Stimulated activated CD8-positive, alpha-beta memory T cell treated with anti-CD3 and anti-CD28 coated beads, Interleukin-15, amount 100 ng/mL, for 24 hours (primary cell): ENCODE results near the gene COL4A6.

Experiments used
- DNase-seq: peaks from one replicate; pipeline ENCODE4 v3.0.0-alpha.2; 2020; ENCODE audit warnings: low read depth

Gene COL4A6

GRCh38 chrX:108270739-108271396, 167.4 kb downstream of the COL4A6 start:
- no peak for DNase-seq

- no peak for DNase-seq
Observed at GRCh38 chrX:108270280-108270679, 167.9 kb downstream of the COL4A6 start.

GRCh38 chrX:108268434-108269080, 169.7 kb downstream of the COL4A6 start:
- no peak for DNase-seq

GRCh38 chrX:108267557-108267956, 170.7 kb downstream of the COL4A6 start:
- no peak for DNase-seq

- no peak for DNase-seq
Observed at GRCh38 chrX:108264376-108264775, 173.8 kb downstream of the COL4A6 start.

GRCh38 chrX:108261549-108262203, 176.5 kb downstream of the COL4A6 start:
- DNase-seq = no peak

GRCh38 chrX:108257556-108257955, 180.7 kb downstream of the COL4A6 start:
- DNase-seq = no peak

GRCh38 chrX:108254636-108255035, 183.6 kb downstream of the COL4A6 start:
- no peak for DNase-seq

- DNase-seq = no peak
Observed at GRCh38 chrX:108250654-108251579, 187.3 kb downstream of the COL4A6 start.

GRCh38 chrX:108246304-108246954, 191.8 kb downstream of the COL4A6 start:
- no peak for DNase-seq

- no peak for DNase-seq
Observed at GRCh38 chrX:108245462-108245861, 192.8 kb downstream of the COL4A6 start.

GRCh38 chrX:108235986-108236385, 202.2 kb downstream of the COL4A6 start:
- DNase-seq = no peak

GRCh38 chrX:108230574-108230973, 207.6 kb downstream of the COL4A6 start:
- DNase-seq = no peak

GRCh38 chrX:108224727-108225621, 213.2 kb downstream of the COL4A6 start:
- DNase-seq = no peak

- DNase-seq = no peak
Observed at GRCh38 chrX:108224218-108224617, 214.0 kb downstream of the COL4A6 start.

GRCh38 chrX:108223585-108223984, 214.6 kb downstream of the COL4A6 start:
- DNase-seq = no peak

GRCh38 chrX:108221301-108221864, 216.8 kb downstream of the COL4A6 start:
- no peak for DNase-seq

- no peak for DNase-seq
Observed at GRCh38 chrX:108219949-108220601, 218.1 kb downstream of the COL4A6 start.

GRCh38 chrX:108217876-108218275, 220.3 kb downstream of the COL4A6 start:
- DNase-seq = no peak
